GM19240 (cell line): ENCODE measurements around the gene SNW1.
"Not testable (repeated sequence)": the region's sequence is repeated elsewhere in the genome, so short reads cannot be mapped to it uniquely, and the experiment has no call there.

Experiments used
- DNase-seq: peaks from one replicate; pipeline ENCODE4 v3.0.0; 2011; ENCODE audit warnings: low spot score; ENCODE audit not compliant: insufficient read length

SNW1 gene

DNA sequence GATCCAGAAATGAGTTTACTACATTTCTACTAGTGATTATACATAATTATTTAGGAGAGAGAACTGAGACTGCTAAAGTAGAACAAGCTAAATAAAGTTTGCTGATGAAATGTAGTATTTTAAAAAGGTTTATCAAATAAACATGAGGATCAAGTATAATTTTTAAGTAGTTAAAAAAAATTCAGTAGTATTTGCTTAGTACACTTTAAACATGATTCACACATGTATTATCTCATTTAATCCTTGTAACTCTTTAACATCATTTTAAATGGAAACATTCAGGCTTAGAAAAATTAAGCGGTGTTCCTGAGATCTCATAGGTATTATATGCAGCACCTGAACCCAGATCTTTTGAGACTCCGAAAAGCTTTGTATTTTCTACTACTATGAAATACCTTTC, 8.7 kb downstream of the SNW1 start:
- DNase-seq = no peak

GRCh38 chr14:77747425-77747824, 13.5 kb downstream of the SNW1 start:
- not testable (repeated sequence) for DNase-seq

- no peak for DNase-seq
Observed at GRCh38 chr14:77746064-77746702, 14.8 kb downstream of the SNW1 start.

DNA sequence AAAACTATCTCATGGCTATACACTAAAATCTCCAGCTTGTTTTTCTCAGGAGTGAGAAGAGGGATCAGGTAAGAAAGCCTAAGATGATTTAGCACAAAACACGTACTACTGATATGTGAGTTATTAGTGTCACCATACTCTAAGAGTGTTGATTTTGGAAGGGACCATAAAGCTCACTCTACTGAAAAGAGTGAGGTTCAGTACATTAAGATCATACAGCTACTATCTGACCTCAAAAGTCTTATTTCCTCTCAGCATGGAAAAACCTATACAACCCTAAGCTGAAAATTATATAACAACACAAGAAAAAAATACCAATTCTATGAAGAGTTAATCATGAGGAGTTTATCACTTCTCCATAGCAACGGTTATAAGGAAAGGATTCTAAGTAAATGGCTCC, 19.5 kb downstream of the SNW1 start:
- DNase-seq = no peak

- no peak for DNase-seq
Observed at GRCh38 chr14:77738559-77739250, 22.3 kb downstream of the SNW1 start.

GRCh38 chr14:77730976-77731497, 29.9 kb downstream of the SNW1 start:
- no peak for DNase-seq

- DNase-seq = no peak
Observed at GRCh38 chr14:77722301-77722700, 38.7 kb downstream of the SNW1 start.

GRCh38 chr14:77721437-77721836, 39.5 kb downstream of the SNW1 start:
- DNase-seq = no peak

DNA sequence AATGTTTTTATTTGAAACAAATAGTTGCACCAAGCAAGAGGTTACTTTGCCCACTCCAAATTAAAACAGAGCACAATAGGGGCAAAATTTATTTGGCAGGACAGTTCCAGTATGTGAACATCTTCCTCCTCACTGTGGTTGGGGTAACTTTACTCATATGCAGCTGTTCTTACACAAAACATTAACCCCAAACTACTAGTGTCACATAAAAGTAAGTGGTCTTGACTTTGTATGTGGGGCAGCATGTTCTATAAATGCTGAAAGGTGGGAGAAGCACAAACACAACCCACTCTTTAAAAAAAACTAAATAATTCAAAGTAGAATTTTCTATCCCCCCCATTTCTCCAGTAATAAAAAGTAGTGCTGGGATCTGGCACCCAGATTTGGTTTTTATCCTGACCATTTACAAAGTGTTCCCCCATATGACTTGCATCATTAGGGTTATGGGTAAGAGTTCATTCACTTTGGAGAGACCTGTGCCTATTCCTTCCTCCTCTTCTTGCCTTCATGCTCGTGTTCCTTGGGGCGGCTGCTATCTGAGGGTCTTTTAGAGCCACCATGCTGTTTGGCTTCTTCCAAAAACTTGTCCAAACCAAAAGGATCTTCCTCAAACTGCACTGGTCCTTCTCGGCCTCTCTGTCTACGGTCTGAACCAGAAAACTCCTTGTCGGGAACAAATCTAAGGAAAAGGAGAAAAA, 43.2 kb downstream of the SNW1 start:
- no peak for DNase-seq

DNA sequence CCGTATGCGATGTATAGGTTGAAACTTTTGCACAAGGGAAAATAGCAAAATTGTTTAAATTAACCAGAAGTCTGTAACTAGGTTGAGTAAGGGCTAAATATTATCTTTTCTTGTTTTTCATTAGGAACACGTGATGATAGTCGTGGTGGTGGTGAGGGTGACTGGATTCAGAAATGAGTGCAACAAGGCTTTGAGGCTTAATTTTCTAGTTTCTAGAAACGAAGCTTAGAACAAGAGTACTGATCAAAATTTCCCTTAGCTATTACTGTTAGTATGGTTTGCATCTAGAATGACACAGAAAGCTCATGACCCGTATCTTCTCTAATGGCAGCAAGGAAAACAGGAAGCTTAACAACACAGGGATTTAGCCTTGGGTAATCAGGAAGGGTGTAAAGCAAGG, 46.0 kb downstream of the SNW1 start:
- DNase-seq = no peak

DNA sequence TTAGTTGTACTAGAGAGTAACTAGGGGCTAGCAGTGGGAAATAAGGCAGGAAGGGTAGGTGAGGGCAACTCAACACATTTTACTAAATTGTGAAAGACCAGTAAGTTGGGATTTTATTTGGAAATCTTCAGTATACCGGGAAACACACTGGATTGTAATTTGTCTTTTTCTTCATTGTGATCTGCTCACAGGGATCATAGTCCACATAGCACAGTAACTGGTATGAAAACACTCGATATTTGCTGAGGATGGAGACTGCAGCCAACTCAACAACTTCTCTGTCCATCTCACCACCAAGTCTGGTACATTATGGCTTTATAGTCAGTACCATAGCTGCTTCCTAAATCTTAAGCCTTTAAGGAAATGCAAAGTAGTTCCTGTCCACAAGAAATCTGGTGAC, 50.6 kb downstream of the SNW1 start:
- no peak for DNase-seq

GRCh38 chr14:77709412-77709811, 51.5 kb downstream of the SNW1 start:
- DNase-seq = no peak

- DNase-seq = no peak
Observed at GRCh38 chr14:77708749-77709148, 52.2 kb downstream of the SNW1 start.

- DNase-seq = peak; percentile 92
Observed at GRCh38 chr14:77707724-77708408, 53.1 kb downstream of the SNW1 start, which contains the start of the genes ALKBH1 and SLIRP. TSS of gene ALKBH1 (minus strand) at chr14:77708023. CDS start at chr14:77708004, 19 bp downstream. TSS of gene SLIRP (plus strand) at chr14:77708103. CDS start at chr14:77708112, 9 bp downstream.

GRCh38 chr14:77707355-77707723, 53.6 kb downstream of the SNW1 start:
- no peak for DNase-seq

GRCh38 chr14:77691259-77691658, 69.7 kb downstream of the SNW1 start:
- no peak for DNase-seq

GRCh38 chr14:77682158-77682553, 78.8 kb downstream of the SNW1 start:
- no peak for DNase-seq

GRCh38 chr14:77681196-77682157, 79.5 kb downstream of the SNW1 start:
- no peak for DNase-seq

DNA sequence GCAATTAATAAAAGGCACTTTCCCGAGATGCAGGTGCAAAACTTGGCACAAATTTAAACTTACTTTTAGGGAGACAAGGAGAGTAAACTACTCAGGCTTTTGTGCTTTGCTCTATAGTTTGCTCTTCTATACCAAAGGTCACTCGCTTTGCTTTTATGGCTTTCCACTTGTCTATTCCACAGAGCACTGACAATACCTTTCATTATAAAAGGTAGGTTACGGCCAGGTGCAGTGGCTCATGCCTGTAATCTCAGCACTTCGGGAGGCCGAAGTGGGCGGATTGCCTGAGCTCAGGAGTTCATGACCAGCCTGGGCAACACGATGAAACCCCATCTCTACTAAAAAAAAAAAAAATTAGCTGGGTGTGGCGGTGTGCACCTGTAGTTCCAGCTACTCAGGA, 86.0 kb downstream of the SNW1 start:
- no peak for DNase-seq

- no peak for DNase-seq
Observed at GRCh38 chr14:77673193-77673592, 87.8 kb downstream of the SNW1 start.
